ENCODE data around the gene NEU1.
"Not testable (repeated sequence)": the region's sequence is repeated elsewhere in the genome, so short reads cannot be mapped to it uniquely, and the experiment has no call there.

NEU1 gene

DNA sequence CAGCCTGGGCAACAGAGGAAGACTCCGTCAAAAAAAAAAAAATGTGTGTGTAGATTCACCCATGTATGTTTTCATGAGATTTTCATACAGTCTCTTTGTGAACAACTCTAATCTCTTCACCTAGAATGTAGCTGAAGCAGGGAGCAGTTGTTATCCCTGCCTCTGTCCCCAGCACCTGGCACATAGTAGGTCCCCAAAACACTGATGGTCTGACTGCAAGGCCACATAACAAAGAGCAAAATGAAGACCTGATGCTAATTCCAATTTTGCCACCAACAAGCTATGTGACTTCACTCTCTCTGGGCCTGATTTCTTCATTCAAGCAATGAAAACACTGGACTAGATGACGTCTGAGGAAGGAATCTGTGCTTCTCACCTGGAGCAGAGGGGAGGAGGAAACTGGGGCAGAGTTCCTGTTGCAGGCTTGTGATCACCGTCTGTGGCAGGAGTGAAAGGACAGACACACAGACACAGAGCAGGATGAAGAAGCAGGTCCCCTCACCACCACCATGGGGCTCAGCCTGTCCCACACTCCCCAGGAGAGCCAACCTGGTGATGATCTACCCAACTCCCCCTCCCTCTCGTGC, 11.6 kb upstream of the NEU1 start:
- no peak for DNase-seq (ENCODE audit: low spot score)

DNA sequence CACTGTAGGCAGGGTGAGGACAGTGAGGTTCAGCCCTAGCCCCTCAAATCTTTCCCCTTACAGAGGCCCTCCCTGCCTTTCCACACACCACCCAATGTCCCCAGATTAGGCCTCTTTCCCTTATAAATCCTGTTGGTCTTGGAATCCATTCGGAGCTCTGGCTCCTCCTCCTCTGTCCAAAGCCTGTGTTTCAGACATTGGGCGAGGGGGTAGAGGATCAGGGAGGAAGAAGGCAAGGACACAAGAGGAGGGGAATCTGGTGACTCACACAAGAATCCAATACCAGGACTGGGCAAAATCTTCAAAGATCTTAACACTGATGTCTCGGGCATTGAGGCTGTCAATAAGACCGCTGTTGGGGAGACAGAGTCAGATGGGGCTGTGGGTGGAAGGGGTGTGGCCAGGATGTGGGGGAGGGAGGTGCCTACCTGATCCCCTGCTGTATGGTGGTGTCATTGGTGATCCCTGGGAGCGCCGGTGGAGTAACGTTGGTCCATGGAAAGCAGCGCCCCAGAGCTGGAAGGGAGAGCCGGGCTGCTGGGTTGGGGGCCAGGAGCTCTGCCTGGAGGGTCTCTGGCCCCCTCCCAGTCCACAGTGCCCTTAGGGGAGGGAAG, 8.5 kb upstream of the NEU1 start:
- no peak for DNase-seq (ENCODE audit: low spot score)

DNA sequence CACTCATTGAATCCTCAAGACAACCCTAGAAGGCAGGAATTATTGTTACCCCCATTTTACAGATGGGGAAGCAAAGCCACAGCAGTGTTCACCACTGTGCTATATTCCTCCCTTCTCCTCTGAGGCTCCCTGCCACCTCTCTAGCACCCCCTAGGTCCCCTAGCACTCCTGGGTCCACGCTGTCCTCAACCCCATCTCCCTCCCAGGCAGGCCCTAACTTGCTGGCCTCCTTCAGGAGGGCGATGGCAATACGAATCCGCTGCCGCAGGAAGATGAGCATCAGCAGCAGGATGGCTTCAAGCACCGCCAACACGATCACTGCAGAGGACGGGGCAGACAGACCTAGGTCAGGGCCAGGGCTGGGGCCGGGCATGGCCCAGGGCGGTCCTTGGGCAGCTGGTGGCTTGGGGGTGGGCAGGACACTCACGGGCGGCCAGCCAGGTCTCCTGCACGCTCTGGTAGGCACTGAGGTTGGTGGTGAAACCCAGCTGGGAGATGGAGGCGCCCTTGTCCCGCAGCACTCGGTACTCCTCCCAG, 7.8 kb upstream of the NEU1 start:
- no peak for DNase-seq (ENCODE audit: low spot score)

DNA sequence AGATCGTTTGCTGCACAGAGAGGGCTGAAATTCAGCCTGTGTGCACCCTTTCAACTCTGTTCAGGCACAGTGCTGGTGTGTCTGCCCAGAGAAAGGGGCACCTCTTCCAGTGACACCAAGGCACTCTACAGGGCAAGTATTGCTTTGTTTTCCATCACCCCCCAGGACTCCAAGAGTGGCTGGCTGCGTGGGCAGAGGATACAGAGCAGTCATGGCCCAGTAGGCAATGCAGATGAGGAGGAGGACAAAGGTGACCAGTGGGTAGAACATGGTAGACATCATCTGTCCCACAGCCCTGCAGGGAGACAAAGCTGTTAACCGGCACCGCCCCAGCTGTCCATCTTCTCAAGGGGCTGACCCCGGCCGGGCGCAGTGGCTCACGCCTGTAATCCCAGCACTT, 6.7 kb upstream of the NEU1 start:
- no peak for DNase-seq (ENCODE audit: low spot score)

DNA sequence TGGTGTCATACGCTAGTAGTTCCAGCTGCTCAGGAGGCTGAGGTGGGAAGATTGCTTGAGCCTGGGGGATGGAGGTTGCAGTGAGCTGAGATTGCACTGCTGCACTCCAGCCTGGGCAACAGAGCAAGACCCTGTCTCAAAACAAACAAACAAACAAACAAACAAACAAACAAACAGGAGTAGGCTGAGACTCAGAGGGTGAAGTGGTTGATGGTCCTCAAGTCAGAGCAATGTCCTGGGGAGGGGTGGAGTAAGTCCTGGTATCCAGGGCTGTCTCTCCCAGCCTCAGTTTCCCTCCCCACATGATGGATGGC, 6.0 kb upstream of the NEU1 start:
- not testable (repeated sequence) for DNase-seq (ENCODE audit: low spot score)

DNA sequence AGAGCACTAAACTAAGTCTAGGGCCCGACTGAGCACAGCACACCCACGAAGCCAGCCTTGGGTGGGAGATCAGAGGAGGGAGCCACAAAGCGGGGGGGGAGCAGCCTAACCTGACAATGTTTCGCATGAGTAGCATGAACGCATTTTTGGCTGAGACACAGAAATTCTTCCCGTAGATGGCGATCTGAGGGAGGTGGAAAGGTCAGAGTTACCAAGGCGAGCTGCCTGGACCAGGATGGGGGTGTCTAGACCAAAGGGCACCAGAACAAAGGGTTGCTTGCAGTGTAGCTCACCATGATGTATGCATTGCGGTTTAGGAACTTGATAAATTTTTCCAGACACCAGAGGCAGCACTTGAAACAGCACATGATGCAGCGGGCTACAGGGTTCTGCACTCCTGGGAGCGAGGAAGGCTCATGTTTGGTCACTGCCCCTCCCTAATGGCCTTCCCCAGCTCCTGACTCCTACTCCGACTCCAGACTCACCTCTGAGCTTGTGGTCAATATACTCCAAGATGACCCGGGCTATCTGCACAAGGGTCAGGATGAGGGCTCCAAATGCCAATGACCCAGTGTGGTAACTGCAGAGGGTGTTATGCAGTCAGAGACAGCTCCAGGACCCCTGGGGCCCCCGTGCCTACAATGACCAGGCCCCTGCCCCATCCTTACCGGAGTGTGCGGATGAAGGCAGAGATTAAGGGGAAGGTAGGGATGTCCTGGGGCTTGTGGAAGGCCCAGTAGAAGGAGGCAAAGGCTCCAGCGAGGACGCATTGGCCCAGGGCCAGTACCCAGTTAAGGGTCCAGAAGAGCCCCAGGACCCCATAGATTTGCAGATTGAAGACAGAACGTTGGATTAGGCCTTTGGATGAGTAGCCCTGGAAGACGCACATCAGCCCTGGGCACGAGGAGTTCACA, 2.8 kb upstream of the NEU1 start:
- DNase-seq (ENCODE audit: low spot score): no peak

DNA sequence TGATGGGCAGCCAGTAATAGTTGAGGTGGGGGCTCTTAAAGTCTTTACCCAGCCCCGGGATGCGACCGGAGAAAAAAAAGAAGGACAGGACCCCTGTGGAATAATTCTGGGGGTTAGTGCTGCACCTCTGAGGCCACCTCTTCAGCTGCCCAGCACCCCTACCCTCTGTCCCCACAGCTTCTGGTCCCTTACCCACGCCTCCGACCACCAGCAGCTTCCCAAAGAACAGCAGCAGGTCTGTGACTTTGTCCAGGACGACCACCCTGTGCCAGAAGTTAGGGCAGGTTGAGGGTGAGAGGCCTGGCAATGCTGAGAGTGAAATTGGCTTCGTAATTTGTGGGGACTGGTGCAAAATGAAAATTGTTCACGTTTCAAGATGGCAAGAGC, 2.2 kb upstream of the NEU1 start:
- no peak for DNase-seq (ENCODE audit: low spot score)

DNA sequence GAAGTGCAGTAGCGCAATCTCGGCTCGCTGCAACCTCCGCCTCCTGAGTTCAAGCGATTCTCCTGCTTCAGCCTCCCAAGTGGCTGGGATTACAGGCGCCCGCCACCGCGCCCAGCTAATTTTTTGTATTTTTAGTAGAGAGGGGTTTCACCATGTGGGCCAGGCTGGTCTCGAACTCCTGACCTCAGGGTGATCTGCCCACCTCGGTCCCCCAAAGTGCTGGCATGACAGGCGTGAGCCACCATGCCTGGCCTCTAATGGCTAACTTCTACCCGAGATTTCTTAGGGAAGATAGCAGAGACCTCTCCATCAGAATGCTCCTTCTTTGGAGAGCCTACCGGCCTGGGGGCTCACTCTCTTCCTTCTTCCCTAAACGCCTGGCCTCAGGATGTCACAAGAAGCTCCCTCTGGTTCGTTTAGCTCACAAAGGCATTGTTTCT, 1.5 kb upstream of the NEU1 start:
- not testable (repeated sequence) for DNase-seq (ENCODE audit: low spot score)

DNA sequence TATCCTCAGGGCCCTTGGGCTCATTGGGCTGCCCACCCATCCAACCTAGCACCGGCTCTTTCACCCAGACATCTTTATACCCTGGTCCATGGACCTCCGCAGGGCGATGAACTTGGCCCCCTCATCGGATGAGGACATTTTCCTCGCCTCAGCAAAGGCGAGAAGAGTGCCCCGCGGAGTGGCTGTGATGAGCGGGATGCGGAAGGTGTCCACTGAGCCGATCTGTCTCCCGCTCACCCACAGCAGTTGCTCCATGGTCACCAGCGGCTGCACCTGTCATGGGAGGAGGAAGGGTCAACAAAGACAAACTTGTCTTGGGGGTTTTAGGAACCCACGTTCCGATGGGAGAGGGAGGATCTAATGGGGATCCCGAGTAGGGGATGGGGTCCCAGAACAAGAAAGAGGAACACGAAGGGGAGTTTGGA, 690 bp downstream of the NEU1 start:
- DNase-seq (ENCODE audit: low spot score): no peak

DNA sequence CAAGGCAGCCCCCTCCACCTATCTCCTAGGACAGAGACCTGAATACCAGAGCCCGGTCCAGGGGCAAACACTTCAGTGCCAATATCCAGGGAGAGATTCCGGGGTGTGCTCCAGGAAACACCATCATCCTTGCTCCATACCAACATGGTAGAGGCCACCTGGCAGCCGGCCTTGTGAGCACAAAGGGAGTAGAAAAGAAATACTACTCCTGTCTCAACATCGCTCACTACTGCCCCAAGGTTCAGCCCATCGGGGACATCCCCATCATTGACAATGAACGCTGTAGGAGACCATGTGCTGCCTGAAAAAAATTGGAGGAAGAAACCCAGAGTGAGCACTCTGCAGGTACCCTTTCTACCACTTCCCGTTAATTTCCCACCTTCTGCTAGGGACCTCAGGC, 1.5 kb downstream of the NEU1 start:
- DNase-seq (ENCODE audit: low spot score): no peak

DNA sequence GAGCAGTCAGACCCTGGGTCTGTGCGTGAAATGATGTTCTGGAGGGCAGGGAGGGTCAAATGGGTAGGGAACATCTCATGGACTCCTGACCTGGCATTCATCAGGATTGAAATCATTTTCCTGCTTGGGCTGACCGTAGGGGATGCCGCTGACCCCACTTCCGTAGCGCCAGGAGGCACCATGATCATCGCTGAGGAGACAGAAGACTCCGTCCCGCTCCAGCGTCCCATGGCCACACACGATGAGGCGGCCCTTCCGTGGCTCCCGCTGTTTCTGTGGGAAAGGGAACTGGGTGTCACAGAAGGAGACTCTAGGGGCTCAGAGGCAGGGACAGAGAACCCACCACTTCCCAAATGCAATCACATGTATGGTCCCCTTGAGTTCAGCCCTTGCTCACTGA, 2.3 kb downstream of the NEU1 start:
- no peak for DNase-seq (ENCODE audit: low spot score)

DNA sequence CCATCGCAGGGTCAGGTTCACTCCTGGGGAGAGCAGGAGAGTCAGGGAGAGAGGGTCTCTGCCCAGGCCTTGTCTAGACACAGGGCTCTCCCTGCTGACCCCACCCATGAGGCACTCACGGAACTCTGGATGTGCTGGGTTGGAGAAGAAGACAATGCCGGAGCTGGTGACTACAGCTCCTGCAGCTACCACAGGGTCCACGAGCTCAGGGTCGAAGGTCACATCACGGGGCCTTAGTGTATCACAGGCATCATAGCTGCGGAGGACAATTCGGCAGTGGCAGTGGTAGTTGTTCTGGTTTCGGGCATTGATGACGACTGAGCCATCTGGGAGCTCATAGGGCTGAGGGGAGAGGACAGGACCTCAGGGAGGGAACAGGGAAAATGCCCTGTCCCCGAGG, 2.7 kb downstream of the NEU1 start:
- DNase-seq (ENCODE audit: low spot score): no peak

DNA sequence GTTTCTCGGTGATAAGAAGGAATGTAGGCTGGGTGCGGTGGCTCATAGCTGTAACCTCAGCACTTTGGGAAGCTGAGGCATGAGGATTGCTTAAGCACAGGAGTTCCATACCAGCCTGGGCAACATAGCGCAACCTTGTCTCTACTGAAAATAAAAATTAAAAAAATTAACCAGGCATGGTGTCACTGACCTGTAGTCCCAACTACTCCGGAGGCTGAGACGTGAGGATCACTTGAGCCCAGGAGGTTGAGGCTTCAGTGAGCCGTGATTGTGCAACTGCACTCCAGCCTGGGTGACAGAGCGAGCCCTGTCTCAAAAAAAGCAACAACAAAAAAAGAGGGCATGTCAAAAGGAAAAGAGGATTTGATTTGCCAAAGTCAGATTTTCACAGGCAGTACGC, 3.9 kb downstream of the NEU1 start:
- DNase-seq (ENCODE audit: low spot score): no peak

DNA sequence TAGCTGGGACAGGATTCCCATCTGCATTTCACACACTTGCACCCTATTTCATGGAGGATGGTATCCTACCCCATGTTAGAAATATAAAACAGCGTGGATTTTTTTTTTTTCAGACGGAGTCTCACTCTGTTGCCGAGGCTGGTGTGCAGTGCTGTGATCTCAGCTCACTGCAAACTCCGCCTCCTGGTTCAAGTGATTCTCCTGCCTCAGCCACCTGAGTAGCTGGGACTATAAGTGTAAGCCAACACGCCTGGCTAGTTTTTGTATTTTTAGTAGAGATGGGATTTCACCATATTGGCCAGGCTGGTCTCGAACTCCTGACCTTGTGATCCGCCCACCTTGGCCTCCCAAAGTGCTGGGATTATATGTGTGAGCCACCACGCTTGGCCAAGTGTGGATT, 4.8 kb downstream of the NEU1 start:
- not testable (repeated sequence) for DNase-seq (ENCODE audit: low spot score)

DNA sequence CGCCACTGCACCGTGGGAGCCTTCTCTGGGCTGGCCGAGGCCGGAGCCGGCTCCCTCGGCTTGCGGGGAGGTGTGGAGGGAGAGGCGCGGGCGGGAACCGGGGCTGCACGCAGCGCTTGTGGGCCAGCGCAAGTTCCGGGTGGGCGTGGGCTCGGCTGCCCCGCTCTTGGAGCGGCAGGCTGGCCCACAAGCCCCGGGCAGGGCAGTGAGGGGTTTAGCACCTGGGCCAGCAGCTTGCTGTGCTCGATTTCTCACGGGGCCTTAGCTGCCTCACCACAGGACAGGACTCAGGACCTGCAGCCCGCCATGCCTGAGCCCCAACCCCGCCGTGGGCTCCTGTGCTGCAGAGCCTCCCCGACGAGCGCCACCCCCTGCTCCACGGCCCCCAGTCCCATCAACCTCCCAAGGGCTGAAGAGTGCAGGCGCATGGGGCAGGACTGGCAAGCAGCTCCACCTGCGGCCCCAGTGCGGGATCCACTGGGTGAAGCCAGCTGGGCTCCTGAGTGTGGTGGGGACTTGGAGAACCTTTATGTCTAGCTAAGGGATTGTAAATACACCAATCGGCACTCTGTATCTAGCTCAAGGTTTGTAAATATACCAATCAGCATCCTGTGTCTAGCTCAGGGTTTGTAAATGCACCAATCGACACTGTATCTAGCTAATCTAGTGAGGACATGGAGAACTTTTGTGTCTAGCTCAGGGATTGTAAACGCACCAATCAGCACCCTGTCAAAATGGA, 10.5 kb downstream of the NEU1 start:
- not testable (repeated sequence) for DNase-seq (ENCODE audit: low spot score)

DNA sequence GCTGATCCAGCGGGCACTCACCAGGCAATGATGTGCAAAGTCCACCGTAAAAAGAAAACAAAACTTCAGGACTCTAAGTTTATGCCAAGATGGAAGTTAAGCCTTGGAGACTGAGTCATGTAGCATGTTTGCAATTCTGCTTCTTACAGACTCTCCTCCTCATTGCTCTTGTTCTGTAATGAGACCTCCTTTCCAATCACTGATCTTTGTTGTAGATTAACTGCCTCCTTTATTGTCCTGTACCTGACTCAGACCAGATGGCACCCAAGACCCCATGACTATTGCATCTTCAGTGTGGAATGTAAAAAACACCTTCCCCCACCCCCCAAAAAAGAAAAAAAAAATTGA, 11.2 kb downstream of the NEU1 start:
- no peak for DNase-seq (ENCODE audit: low spot score)

DNA sequence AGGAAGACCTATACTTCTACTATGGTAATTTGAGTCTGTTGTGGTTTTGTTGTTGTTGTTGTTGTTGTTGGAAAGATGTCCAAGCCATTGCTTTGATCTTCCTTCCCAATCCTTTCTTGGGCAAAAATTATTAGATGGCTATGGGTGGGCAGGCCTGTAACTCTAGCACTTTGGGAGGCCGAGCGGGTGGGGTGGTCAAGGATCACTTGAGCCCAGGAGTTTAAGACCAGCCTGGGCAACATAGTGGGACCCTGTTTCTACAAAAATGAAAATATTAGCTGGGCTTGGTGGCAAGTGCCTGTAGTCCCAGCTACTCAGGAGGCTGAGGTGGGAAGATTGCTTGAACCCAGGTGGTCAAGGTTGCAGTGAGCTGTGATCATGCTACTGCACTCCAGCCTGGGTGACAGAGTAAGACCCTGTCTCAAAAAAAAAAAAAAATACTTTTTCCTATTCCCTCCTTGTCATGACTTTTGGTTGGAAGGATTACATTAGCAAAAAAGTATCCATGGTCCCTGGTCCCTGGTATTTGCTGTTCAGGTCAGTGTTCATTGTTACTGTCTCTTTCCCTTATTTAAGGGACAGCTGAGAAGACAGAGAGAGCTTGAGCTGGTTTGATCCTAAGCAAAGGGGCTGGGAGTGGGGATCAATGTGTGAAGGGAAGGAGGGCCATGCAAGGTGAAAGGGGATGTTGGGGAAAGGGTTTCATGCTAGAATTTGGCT, 11.7 kb downstream of the NEU1 start:
- no peak for DNase-seq (ENCODE audit: low spot score)

DNA sequence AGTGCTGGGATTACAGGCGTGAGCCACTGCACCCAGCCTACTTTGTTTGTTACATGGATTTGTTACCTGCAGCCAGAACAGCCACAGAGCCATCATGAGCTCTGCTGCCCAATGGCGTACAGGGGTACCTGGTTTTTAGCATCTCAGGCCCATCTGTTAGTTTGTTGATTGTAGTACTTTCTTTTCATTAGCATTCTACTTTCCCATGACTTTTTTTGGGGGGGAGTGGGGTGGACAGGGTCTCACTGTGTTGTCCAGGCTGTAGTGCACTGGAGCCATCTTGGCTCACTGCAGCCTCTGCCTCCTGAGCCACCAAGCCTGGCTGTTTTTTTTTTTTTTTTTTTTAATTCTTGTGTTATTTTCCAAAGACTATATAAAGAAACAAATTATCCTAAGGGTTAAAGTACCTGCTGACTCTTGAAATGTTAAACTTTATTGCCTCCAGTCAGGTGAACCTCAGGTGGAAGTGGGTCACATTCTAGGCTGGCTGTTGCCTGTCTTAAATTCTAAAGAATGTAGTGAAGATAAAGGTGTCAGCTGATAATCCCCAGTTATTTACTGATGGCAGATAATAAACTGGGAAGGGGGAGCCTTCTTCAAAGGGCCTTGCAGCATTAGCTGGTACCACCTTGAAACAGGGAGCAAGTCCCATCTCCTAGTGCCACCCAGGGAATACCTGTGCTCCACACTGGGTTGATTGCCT, 15.2 kb downstream of the NEU1 start:
- no peak for DNase-seq (ENCODE audit: low spot score)

DNA sequence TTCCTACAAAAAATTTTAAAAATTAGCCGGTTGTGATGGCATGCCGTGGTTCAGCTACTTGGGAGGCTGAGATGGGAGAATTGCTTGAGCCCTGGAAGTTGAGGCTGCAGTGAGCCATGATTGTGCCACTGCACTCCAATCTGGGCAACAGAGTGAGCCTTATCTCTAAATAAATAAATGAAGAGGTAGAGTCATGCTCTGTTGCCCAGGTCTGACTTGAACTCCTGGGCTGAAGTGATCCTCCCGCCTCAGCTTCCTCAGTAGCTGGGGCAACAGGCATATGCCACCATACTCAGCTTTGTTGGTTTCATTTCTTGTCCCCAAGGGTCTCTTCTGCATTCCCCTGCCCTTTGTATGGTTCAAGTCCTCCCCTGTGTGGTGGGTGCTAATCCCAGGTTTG, 18.1 kb downstream of the NEU1 start:
- no peak for DNase-seq (ENCODE audit: low spot score)

DNA sequence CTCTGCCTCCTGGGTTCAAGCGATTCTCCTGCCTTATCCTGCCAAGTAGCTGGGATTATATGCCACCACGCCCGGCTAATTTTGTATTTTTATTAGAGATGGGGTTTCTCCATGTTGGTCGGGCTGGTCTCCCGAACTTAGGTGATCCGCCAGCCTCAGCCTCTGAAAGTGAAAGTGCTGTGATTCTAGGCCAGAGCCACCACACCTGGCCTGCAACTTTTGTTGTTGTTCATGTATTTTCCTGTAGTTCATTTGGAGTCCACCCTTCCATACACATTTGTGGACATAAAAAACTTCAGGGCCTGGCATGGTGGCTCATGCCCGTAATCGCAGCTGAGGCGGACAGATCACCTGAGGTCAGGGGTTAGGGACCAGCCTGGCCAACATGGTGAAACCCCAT, 20.6 kb downstream of the NEU1 start:
- no peak for DNase-seq (ENCODE audit: low spot score)

DNA sequence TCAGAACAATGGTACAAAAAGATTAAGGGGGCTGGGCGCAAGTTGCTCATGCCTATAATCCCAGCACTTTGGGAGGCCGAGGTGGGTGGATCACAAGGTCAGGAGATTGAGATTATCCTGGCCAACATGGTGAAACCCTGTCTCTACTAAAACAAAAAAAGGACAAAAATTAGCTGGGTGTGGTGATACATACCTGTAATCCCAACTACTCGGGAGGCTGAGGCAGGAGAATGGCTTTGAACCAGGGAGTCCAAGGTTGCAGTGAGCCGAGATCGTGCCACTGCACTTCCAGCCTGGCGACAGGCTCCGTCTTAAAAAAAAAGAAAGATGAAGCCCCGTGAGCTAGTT, 22.9 kb downstream of the NEU1 start:
- not testable (repeated sequence) for DNase-seq (ENCODE audit: low spot score)
